ENCODE results near the gene ADAMTS18.

GRCh38 chr16:77336637-77337036 lies 98.2 kb downstream of the ADAMTS18 start:
- no peak for TF ChIP-seq ZNF585B (tag by site-specific recombination; IDR thresholded peaks at IDR 0.05)
- TF ChIP-seq CTCF (tag by site-specific recombination; IDR thresholded peaks at IDR 0.05), result no peak
- no peak for TF ChIP-seq ZFP3 (tag by site-specific recombination; IDR thresholded peaks at IDR 0.05; ENCODE audit: low read depth)
- TF ChIP-seq SP2 (tag by site-specific recombination; IDR thresholded peaks at IDR 0.05), result no peak
- no peak for TF ChIP-seq ATF2 (tag by site-specific recombination; IDR thresholded peaks at IDR 0.05; ENCODE audit: low read depth)
- TF ChIP-seq KLF16 (tag by site-specific recombination; IDR thresholded peaks at IDR 0.05), result no peak
- TF ChIP-seq ZNF658 (tag by site-specific recombination; IDR thresholded peaks at IDR 0.05), result no peak
- no peak for TF ChIP-seq TRIM28 (IDR thresholded peaks at IDR 0.05; ENCODE audit: borderline replicate concordance, low read length)
- TF ChIP-seq ZNF571 (tag by site-specific recombination; IDR thresholded peaks at IDR 0.05), result no peak
- no peak for TF ChIP-seq YY1 (tag by site-specific recombination; IDR thresholded peaks at IDR 0.05)
- no peak for TF ChIP-seq ZNF24 (tag by site-specific recombination; IDR thresholded peaks at IDR 0.05)
- no peak for TF ChIP-seq ZNF433 (tag by site-specific recombination; IDR thresholded peaks at IDR 0.05; ENCODE audit: low read depth)
- TF ChIP-seq ZNF423 (tag by site-specific recombination; IDR thresholded peaks at IDR 0.05), result no peak

Measured in HEK293 (cell line).